ENCODE measurements around the gene MBNL2.

The MBNL2 gene

DNA sequence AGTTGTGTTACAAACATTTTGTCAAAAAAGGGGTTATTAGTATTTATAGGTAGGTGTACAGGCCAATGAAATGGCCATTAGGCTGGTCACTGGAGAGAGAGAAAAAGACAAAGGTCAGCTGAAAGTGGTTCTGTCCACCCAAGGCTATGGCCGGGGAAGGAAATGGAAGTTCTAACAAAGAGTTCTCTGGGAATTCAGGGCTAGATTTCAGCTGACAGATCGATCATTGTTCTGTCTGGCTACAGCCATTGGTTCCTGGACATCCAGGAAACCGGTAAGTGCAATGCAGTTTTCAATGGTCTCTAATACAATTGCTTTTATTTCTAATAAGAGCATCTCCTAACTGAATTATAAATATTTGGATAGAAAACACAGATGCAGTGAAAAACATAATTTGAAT, 42.5 kb downstream of the MBNL2 start:
- no peak for DNase-seq
- intact Hi-C loops (cut with DNase I), result loop anchor here (5.0 kb wide), 1 partner anchor 37 kb away; no protein-coding TSS in a partner anchor

DNA sequence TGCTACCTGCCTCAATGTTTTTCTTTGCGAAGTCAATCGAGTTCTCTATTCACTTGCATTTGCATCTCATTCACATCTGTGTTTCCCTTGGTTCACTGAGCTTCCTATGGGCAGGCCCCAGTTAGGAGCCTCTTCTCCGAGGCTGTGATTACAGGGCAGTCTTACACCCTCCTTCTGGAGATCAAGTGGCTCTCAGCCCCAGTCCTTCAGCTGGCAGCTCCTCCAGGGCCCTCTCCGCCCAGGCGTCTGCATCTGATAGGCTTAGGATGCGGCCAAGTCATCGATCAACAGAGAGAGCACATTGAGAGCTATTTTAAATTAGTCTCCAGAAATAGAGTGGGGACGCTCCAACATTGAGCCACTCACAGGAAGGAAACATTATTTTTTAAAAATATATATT, 44.2 kb downstream of the MBNL2 start:
- intact Hi-C loops (cut with DNase I), result no loop called here
- no peak for DNase-seq

DNA sequence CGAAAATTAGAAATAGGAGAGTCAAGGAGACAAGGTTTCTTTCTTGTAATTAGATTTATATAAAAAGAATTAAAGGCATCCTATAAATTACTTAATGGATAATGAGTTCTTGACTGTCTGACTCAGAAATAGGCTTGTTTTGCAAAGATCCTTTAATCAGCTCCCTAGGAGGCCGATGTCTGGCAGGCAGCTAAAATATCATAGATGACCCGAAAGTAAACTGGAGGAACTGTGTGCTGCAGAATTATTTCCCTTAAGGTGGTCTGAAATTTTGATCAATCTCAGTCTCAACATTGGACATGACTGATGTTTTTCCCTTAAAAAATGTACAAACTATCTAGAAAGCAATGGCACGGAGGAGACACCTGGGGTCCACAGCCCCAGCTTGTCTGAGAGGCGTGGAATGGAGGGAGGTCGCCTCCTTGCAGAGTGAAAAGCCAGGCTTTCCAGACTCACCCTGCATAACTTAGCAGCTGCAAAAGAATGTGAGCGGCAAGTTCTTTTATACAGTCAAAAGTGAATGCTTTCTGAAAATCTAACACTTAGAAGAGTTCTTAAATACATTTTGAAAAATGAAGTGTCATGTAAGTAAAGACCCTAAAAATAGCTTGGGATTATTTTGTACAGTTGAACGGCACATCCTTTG, 44.8 kb downstream of the MBNL2 start:
- DNase-seq, result no peak
- intact Hi-C loops (cut with DNase I), result no loop called here

DNA sequence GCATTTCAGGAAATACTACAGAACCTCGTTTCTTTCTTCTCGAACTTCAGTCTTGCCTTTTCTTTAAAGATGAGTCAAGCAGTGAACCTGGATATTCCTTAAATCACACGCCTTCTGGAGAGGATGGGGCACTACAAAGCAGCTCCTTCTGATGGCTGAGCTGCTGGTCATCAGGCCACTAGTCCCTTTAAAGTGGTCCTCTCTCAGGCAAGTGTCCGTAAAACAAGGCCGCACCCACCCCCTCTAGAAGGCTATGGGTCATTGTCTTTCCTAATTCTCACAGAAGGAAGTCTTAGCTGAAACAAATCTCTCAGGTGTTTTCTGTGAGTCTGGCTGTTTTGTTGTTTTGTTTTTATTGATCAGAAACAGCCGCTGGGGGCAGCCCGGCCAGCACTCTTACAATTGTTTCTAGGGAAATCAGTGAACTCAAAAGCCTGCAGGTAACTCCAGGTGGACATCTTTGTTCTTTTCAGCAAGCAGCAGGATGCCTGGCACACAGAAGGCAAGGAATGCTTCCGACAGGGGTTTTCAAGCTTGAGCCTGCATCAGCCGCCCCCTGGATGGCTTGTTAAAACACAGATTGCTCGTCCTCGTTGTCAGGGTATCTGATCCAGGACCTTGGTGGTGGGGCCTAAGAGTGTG, 45.4 kb downstream of the MBNL2 start:
- intact Hi-C loops (cut with DNase I), result no loop called here
- no peak for DNase-seq

DNA sequence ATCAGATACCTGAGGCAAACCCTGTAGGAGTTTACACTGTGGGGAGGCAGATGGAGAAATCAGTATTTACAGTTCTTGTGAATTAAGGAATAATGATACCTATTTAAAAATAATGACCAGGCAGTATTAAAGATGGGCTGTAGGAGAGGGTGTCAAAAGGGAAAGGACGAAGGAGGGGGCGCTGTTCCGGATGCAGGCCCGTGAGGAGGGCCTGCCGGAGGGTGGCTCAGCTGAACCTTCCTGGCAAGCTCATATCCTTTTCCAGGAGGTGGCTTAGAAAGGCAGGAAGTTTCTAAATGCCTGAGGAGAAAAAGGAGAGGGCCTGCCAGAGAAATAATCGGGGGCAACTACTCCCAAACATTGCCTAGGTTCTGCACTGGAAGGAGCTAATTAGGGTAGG, 46.6 kb downstream of the MBNL2 start:
- intact Hi-C loops (cut with DNase I), result no loop called here
- peak in 1 of 10 donors; percentile 49 for DNase-seq

DNA sequence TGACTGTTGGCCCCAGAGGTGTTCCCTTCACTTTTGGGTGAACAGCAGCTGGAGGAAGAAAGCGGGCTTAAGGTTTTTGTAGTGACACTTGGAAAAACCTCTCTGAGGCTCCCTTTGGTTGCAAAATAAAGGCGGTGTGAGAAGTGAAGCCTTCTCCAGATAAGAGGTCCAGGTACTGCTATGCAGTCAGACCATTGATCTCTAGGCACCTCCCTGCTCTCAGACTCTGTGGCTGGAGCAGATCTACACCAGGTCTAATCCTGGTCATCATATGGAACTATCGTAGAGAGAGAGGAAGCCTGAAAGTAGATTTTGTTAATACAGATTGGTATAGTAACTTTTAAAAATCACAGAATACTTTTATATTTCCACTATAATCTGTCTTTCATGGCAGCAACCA, 47.5 kb downstream of the MBNL2 start:
- intact Hi-C loops (cut with DNase I), result no loop called here
- DNase-seq, result no peak

DNA sequence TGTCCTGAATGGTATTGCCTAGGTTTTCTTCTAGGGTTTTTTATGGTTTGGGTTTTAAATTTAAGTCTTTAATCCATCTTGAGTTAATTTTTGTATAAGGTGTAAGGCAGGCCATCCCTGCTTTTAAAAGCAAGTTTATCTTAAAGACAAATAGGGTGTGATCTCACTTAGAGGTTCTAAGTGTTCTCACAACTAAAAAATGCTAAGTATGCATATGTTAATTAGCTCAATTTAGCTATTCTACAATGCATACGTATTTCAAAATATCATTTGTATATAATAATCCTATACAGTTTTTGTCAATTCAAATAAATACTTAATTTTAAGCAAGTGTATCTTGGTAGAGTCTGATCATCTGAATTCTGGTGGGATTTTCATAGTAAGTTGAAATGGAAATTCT, 50.4 kb downstream of the MBNL2 start:
- DNase-seq, result no peak
- intact Hi-C loops (cut with DNase I), result no loop called here

DNA sequence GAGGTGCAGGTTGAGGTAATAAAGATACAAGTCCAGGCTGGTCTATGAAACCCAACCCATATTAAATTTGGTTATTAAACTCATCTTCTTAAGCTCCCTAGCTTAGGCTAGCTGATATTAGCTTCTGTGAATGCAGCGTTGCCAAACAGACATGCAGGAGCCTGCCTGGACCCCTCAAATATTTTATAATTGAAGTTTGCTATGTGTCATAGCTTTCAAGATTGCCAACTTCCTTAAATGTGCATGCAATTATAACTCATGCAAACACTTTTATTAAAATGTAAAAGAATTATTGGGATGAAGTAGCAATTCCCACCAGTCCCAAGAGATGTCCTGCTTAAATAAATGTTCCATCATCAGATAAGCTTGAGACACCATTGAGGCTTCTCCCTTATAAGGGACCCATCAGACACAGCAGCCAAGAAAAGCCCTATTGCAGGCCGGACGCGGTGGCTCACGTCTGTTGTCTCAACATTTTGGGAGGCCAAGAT, 51.3 kb downstream of the MBNL2 start:
- intact Hi-C loops (cut with DNase I), result no loop called here
- no peak for DNase-seq

DNA sequence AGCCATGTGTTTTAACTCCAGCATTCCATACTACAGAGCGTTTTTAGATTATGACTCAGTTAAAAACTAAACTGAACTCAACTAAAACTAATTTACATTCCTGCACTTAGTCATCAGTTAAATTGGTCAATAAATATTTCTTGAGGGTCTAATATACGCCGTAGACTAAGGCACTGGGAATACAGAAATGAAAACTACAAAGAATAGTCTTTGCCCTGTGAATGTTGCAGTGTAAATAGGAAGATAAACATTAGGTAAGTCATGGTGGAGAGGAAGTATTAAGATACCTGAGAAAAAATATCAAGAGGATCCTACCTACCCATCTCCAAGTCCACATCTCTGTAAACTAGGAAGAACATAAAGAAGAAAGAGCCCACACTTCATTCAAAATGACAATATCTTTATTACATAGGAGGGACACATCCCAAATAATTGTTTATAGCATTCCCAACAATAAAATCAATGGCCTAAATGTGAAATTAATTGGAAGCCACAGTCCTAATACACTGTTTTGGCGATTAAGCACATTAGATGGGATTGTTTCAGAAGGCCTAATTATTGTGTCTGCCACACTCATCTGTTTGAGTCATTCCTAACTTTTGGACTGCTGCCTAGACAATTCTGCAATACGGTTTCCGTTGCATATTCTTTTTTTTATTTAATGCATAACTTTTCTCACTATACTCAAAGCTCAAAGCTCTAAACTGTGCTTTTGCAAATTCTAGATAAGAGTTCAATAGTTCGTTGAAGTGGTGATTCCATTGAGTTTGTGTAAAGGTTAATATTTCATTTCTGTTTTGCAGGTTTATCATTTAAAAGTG, 52.9 kb downstream of the MBNL2 start:
- no peak for DNase-seq
- intact Hi-C loops (cut with DNase I), result no loop called here

DNA sequence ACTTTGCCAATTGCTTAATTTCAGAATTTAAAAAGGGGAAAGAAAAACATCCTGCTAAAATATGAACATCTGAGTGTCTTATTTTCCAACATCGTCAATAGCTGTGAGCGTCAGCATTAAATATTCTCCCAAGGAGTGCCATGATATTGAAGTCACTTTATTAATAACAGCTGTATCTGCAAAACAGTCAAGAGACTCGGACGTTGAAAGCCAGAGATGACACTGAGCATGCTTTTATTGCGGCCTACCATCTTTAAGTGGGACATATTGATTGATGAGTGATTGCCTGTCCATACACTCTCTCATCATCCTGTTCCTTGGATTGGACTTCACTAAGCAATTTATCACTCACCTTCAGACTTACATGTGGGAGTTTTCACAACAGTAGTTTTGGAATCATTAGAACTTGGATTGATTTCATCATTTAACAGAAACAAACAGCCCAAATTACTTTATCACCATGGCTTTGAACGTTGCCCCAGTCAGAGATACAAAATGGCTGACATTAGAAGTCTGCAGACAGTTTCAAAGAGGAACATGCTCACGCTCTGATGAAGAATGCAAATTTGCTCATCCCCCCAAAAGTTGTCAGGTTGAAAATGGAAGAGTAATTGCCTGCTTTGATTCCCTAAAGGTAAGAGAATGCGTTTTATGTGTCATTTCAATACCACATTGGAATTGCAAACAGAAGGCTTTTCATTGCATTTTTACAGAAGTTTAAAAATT, 53.8 kb downstream of the MBNL2 start:
- no peak for DNase-seq
- intact Hi-C loops (cut with DNase I), result no loop called here

DNA sequence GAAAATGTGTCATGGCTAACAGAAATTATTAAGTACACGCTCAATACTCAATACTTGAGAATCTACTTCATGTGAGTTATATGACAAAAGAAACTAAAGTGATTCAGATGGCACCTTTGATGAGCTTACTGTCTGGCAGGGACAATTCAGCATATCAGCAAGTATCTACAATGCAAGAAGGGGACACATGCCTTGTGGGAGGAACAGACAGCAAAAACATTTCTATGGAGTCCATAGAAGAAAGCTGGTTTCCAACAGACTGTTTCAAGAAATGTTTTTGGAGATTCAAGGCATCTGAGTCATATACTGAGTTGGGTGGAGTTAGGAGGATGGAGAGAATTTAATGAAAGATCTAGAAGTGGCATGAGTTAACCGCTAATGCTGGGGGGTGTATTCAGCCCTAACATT, 54.7 kb downstream of the MBNL2 start:
- DNase-seq, result no peak

DNA sequence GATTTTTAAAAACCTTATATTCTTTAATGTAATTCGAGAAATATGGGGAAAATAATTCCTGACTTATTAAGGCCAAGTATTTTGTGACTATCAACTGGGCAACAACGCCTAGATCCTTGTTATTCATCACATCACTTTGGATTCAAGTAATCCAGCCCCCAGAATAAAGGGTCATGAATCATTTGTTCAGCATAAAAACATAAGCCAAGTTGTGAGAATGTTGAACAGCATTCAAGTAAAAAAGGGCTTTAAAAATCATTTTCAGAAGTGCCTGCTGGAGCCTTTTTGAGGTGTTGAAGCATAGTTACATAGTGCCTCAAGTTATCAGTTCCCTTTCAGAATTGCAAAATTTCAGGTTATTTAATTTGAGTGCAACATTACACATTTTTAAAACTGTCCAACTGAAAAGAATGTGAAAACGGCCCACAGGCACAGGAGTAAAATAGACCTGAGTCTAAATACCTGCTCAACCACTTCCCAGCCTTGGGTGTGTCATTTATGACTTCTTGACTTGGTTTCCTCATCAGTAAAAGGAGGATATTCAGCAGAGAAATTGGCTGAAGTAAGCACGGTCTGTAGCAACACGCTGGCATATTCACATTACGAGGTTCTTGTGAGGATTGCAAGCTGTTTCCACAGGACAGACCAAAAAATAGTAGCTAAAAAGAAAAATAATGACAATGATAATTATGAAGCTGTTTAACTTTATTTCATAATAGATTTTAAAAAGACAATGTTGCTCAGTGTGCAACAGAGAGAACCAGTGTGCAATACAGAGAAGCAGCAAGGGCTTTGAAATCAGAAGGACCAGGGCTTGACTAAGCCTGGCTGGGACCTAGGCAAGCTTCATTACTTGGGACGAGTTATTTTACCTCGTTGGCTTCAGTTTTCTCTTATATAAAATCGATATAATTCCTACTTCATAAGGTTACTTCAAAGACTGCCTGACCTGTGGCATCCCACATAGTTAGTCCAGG, 56.6 kb downstream of the MBNL2 start:
- intact Hi-C loops (cut with DNase I), result no loop called here
- DNase-seq, result no peak

More for the DNA sequence above, 54.7 kb downstream of the MBNL2 start:
- intact Hi-C loops (cut with DNase I), result no loop called here

DNA sequence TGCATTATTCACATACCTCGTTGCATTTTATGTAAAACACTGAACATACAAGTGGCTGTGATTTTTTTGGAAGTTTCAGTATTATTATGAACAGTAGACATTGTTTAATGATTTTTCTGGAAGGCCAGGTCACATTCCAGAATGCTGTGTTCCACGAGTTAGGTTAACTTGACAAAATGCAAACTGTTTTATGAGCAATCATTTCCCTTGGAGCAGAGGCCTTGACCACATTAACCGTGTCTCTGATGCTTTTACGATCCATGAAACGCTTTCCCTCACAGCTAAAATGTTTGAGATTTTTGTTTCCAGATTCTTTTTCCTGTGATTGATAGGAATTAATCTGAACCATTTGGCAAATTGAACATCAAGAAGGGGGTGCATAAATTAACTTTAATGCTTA, 57.8 kb downstream of the MBNL2 start:
- intact Hi-C loops (cut with DNase I), result no loop called here
- no peak for DNase-seq

DNA sequence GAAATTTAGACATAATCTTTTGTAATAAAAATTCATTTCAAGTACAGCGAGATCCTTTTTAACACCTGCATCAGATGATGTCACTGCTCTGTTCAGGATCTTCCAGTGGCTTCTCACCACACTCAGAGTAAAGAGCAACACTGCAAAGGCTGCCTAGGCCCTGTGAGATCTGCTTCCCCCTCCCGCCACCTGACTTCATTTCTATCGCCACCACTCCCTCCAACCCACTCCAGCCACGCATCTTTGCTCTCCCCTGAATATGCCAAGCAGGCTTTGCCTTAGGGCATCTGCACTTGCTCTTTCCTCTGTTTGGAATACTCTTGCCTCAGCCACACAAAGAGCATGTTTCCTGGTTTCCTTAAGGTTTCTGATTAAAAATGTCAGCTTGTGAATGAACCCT, 58.3 kb downstream of the MBNL2 start:
- intact Hi-C loops (cut with DNase I), result no loop called here
- DNase-seq, result peak in 1 of 10 donors; percentile 50

DNA sequence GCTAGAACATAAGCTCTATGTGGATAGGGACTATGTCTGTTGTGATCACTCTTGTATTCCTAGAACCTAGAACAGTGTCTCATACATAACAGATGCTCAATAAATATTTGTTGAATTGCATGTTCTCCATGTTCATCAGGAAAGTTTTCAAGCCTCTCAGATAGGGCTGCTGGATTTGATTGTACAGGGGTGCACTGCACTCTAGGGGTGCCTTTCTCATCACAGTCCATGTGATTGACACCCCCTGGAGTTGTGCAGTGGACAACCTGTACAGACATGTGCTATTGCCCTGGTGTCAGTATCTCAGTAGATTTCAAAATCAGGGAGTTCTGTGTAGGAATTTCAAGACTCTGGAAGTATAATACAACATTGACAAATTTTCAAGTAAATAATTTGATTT, 58.9 kb downstream of the MBNL2 start:
- DNase-seq, result no peak
- intact Hi-C loops (cut with DNase I), result no loop called here

DNA sequence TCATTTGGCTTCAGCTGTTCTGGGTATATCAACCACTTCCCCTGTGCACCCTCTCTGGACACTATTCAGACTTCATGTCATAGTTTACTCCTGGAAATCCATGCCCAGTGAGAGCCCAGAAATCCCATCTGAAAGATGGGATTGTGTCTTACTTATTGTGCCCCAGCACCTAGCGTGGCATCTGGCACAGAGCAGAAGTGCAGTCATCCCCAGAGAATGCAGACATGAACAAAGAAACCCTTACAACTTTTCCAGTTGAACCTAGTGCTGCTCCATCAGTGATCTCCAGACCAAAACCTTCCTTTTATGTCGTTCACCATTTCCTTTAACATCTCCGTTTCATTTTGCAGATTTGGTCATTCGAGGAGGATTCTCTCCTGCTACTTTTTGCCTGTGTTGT, 60.6 kb downstream of the MBNL2 start:
- no peak for DNase-seq
- intact Hi-C loops (cut with DNase I), result no loop called here

DNA sequence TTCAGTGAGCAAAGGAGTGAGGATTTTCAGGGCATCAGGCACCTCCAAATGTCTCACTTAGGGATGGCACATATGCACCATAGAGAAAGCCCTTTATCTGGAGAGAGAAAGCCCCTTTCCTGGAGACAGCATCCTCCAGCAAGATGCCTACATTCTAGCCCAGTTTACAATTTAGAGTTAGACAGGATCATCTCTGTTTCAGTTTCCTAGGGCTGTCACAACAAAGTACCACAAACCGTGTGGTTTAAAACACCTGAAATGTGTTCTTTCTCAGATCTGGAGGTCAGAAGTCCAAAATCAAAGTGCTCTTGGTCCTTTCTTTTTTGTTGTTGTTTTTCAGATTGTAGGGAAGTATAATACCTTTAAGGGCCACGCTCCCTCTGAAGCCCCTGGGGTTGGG, 61.8 kb downstream of the MBNL2 start:
- intact Hi-C loops (cut with DNase I), result no loop called here
- no peak for DNase-seq

DNA sequence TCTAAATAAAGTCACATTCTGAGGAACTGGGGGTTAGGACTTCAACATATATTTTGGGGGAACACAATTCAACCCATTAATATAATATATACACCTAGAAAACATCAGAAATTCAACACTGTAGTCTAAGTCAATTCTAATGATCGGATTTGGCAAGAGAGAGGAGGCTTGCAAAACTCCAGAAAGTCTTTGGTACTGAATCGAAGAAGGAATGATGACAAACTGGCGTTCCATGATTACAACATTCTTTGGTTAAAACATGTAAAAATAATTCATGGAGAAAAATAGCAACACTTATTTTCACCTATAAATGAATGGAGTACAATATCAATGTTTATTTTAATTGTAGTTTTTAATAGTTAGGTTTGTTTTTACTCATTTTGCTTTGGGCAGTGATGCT, 62.4 kb downstream of the MBNL2 start:
- intact Hi-C loops (cut with DNase I), result no loop called here
- DNase-seq, result no peak

DNA sequence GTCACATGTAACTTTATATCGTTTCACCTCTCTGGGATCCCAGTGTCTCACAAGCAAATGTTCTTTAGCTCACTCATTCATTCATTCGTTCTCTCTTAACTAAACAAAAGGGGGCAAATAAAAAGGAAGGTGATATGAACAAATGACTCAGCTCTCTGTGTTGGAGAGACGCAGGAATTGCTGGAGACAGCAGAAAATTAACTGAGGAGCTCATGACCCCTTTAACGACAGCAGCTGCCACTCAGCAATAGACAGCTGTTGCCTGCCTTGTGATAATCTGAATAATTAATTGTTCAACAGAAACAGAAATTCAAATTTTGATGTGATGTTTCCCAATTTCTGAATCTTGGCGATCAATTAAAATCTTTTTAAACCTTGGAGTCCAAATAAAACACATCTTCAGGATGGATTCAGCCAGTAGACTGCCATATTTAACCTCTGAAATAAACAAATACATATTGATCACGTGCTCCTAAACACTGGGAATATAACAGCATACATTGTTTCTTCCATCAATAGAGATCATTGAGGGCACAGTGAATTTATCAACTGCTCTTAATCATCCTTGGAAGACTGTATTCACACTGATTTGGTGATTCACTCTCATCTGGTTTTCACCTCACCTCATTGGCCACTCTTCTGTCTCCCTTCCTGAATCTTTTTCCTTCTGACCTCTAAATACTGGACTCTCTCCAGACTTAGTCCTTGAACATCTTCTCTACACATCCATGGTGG, 63.3 kb downstream of the MBNL2 start:
- intact Hi-C loops (cut with DNase I), result no loop called here
- no peak for DNase-seq

Data from posterior cingulate gyrus (tissue), 11 donors.